Suprapubic skin (tissue), 4 donors: ENCODE measurements around the gene ST6GALNAC4. TPM values are rescaled to one million over a fixed set of nuclear protein-coding genes. Genes with fewer than 3 reads are reported as not detected.

Source experiments
- DNase-seq, 2 donors: peaks; one replicate each; pipeline ENCODE4 v3.0.0-alpha.2; 2019; ENCODE audit warnings: low spot score in 2 of 2
- H3K27ac ChIP-seq: fragments of 200-600 bp; sonication (generic); one replicate; pipeline ENCODE4 v1.5.1; 2019
- H3K27me3 ChIP-seq: fragments of 200-600 bp; sonication (generic); one replicate; pipeline ENCODE4 v1.5.1; 2019
- H3K36me3 ChIP-seq: fragments of 200-600 bp; sonication (generic); one replicate; pipeline ENCODE4 v1.5.1; 2019
- H3K4me1 ChIP-seq: fragments of 200-600 bp; sonication (generic); one replicate; pipeline ENCODE4 v1.5.1; 2019
- H3K4me3 ChIP-seq: fragments of 200-600 bp; sonication (generic); one replicate; pipeline ENCODE4 v1.5.1; 2019; ENCODE audit warnings: mild to moderate bottlenecking
- H3K9me3 ChIP-seq: fragments of 200-600 bp; sonication (generic); one replicate; pipeline ENCODE4 v1.5.1; 2019
- CTCF ChIP-seq, 2 donors: fragments of 200-600 bp in 1 of 2; fragments of 450-650 bp in 1 of 2; sonication (generic) in 1 of 2; IDR thresholded peaks; one replicate each; pipeline ENCODE4 v1.5.1; 2016 to 2019; ENCODE audit warnings: antibody characterized with exemption in 2 of 2, mild to moderate bottlenecking in 1 of 2, moderate library complexity in 1 of 2
- EP300 ChIP-seq: sonication (generic); formaldehyde crosslinking; IDR thresholded peaks from one replicate; pipeline ENCODE4 v1.6.1; 2017; ENCODE audit warnings: antibody characterized with exemption
- POLR2A ChIP-seq, 2 donors: fragments of 450-650 bp; IDR thresholded peaks; one replicate each; pipeline ENCODE4 v1.6.1; 2017; ENCODE audit warnings: antibody characterized with exemption in 2 of 2, mild to moderate bottlenecking in 2 of 2, moderate library complexity in 2 of 2
- POLR2AphosphoS5 ChIP-seq, 3 donors: sonication (generic); formaldehyde crosslinking; IDR thresholded peaks; one replicate each; pipeline ENCODE4 v1.6.1; 2017; ENCODE audit warnings: antibody characterized with exemption in 3 of 3
- WGBS: methylation state at CpG from one replicate; pipeline ENCODE4 v1.1.5; 2018; 5-methylcytosine and 5-hydroxymethylcytosine counted together
- total RNA-seq, 4 donors: library from RNA; depleted of rRNA; stranded (reverse); fragments of >200 nt; gene quantifications; one replicate each; pipeline ENCODE4 v1.1.0, GENCODE V29; 2016

Gene ST6GALNAC4
- total RNA-seq, 4 donors from 2014 or later = 14.6 to 25.2 (median 20.2) TPM

DNA sequence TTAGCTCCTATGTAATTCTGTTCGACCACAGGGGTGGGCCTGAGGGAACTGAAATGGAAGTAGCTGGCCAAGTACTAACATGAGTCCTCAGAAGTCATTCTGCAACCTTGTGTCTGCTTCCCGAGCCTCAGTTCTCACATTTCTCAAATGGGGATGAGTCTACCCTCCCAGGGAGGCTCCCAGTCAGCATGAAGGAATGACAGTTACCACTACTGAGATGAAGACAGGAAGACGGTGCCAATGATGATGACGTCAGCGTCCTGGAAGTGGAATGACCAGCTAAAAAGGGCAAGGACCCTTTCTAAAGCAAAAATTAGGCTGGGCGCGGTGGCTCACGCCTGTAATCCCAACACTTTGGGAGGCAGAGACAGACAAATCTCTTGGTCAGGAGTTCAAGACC, 6.9 kb upstream of the ST6GALNAC4 start:
- Histone ChIP-seq H3K4me1 (peaks cover 56% of the 10 kb centered on the region), H3K27me3 (peaks cover 3% of the 10 kb centered on the region)

GRCh38 chr9:127923046-127923445, 6.2 kb upstream of the ST6GALNAC4 start:
- no peak for DNase-seq
- Histone ChIP-seq H3K4me3 (no peak overlapping the region), H3K9me3 (no peaks in the 10 kb centered on the region), H3K4me1 (peaks cover 56% of the 10 kb centered on the region), H3K27me3 (peaks cover 3% of the 10 kb centered on the region), H3K27ac (no peak overlapping the region), H3K36me3 (no peaks in the 10 kb centered on the region)
- WGBS = 74% methylated on average over 6 of the region's 6 CpGs
- no peak for TF ChIP-seq POLR2A (IDR thresholded peaks at IDR 0.05)
- no peak for TF ChIP-seq CTCF (IDR thresholded peaks at IDR 0.05)
- no peak for TF ChIP-seq EP300
- TF ChIP-seq POLR2AphosphoS5 (IDR thresholded peaks at IDR 0.05) = no peak

More for the DNA sequence above, 6.9 kb upstream of the ST6GALNAC4 start:
- no peak overlapping the region for H3K4me3 ChIP-seq
- no peak for TF ChIP-seq POLR2AphosphoS5 (IDR thresholded peaks at IDR 0.05)
- no peak for TF ChIP-seq EP300
- TF ChIP-seq POLR2A (IDR thresholded peaks at IDR 0.05) = no peak
- TF ChIP-seq CTCF (IDR thresholded peaks at IDR 0.05) = no peak
- H3K36me3 ChIP-seq = no peaks in the 10 kb centered on the region
- no peak for DNase-seq
- 75% methylated on average over 8 of the region's 8 CpGs for WGBS
- H3K27ac ChIP-seq = no peak overlapping the region
- H3K9me3 ChIP-seq = no peaks in the 10 kb centered on the region

DNA sequence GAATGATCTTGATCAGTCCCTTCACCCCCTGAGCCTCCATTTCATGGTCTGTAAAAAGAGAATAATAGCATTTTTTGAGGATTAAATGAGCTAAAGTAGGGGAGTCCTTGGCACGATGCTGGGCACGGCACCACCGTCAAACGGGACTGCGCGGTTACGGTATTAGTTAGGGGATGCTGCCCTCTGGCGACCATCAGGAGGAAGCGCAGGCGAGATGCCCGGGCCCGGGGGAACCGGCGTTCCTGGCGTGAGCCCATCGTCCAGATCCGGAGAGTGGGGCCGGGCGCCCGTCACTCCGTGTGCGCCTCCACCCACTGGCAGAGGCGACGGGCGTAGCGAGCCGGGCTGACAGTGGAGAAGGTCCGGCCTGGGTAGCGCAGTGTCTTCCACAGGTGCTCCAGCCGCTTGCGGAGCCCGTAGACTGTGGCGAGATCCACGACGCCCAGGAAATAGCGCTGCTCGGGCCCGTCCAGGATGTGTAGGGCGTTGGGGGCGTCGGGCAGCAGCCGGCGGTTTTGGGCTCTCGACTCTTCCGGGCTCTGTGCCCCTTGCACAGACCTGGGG, 4.8 kb upstream of the ST6GALNAC4 start:
- DNase-seq = peak in 1 of 2 donors; percentile 90
- Histone ChIP-seq H3K36me3 (no peaks in the 10 kb centered on the region), H3K27me3 (peaks cover 3% of the 10 kb centered on the region), H3K9me3 (no peaks in the 10 kb centered on the region), H3K4me3 (peak overlapping the region; percentile 22), H3K4me1 (peaks cover 56% of the 10 kb centered on the region), H3K27ac (no peak overlapping the region)
- 3% methylated on average over 19 of the region's 45 CpGs for WGBS
- TF ChIP-seq CTCF (IDR thresholded peaks at IDR 0.05) (peak; percentile 92 to 94), EP300 (no peak), POLR2A (IDR thresholded peaks at IDR 0.05) (no peak), POLR2AphosphoS5 (IDR thresholded peaks at IDR 0.05) (peak in 1 of 3 donors; percentile 28)

DNA sequence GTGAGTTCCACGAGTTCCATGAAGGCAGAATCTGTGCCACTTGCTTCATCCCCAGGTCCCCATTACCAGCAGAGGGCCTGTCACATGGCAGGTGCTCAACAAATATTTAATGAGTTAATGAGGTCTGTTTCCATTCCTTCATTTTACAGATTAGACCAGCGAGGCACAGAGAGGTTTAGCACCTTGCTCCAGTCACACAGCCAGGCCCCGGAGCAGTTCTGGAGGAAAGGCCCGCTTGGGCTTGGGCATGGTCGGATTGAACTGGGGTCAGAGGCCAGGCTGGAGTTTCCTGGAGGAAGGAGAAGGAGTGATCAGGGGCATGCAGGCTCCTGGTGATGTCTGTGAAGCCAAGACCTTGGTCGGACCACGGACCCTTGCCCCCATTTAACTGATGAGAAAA, 4.0 kb upstream of the ST6GALNAC4 start:
- 67% methylated on average over 7 of the region's 7 CpGs for WGBS
- TF ChIP-seq POLR2AphosphoS5 (IDR thresholded peaks at IDR 0.05) = no peak
- no peak for TF ChIP-seq EP300
- TF ChIP-seq POLR2A (IDR thresholded peaks at IDR 0.05) = no peak
- TF ChIP-seq CTCF (IDR thresholded peaks at IDR 0.05) = no peak
- H3K27me3 ChIP-seq = no peaks in the 10 kb centered on the region
- no peaks in the 10 kb centered on the region for H3K9me3 ChIP-seq
- no peaks in the 10 kb centered on the region for H3K36me3 ChIP-seq
- no peak overlapping the region for H3K27ac ChIP-seq
- H3K4me1 ChIP-seq = peaks cover 63% of the 10 kb centered on the region
- no peak overlapping the region for H3K4me3 ChIP-seq
- no peak for DNase-seq

- peak; percentile 96 to 98 for DNase-seq
- WGBS = 21% methylated on average over 8 of the region's 8 CpGs
- Histone ChIP-seq H3K36me3 (no peaks in the 10 kb centered on the region), H3K9me3 (no peaks in the 10 kb centered on the region), H3K4me1 (peaks cover 72% of the 10 kb centered on the region), H3K27me3 (no peaks in the 10 kb centered on the region), H3K4me3 (no peak overlapping the region), H3K27ac (peak overlapping the region; percentile 50)
- TF ChIP-seq EP300 (no peak), POLR2AphosphoS5 (IDR thresholded peaks at IDR 0.05) (peak; percentile 82 to 100 (median 91))
Measured at GRCh38 chr9:127919253-127919815, 2.5 kb upstream of the ST6GALNAC4 start.
